GM10266 (cell line): ENCODE results near the gene RAB3GAP2.
"Not testable (repeated sequence)": the region's sequence is repeated elsewhere in the genome, so short reads cannot be mapped to it uniquely, and the experiment has no call there.

Experiments
- DNase-seq: peaks from one replicate; pipeline ENCODE4 v3.0.0; 2012; ENCODE audit errors: extremely low spot score
- CTCF ChIP-seq: IDR thresholded peaks from 2 replicates; pipeline ENCODE4 v1.5.1; 2012; ENCODE audit warnings: mild to moderate bottlenecking, low read depth; ENCODE audit not compliant: control insufficient read depth, insufficient read depth; ENCODE audit errors: missing control alignments

Gene RAB3GAP2

DNA sequence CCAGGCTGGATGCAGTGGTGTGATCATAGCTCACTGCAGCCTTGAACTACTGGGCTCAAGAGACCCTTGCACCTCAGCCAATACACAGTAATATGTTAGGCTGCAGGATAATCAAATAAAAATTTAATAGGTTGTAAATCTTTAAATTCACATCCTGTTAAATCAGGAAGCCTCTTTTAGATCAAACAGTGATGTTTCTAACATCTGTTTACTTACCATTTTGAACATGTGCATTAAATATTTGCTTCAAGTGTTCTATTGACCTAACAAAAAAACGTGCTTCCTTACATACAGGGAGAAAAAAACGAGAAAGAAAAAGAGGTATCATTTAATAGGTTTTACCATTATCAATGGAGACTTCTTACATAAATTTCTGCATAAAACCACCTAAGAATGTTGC, 107.7 kb downstream of the RAB3GAP2 start:
- no peak for TF ChIP-seq CTCF
- no peak for DNase-seq

DNA sequence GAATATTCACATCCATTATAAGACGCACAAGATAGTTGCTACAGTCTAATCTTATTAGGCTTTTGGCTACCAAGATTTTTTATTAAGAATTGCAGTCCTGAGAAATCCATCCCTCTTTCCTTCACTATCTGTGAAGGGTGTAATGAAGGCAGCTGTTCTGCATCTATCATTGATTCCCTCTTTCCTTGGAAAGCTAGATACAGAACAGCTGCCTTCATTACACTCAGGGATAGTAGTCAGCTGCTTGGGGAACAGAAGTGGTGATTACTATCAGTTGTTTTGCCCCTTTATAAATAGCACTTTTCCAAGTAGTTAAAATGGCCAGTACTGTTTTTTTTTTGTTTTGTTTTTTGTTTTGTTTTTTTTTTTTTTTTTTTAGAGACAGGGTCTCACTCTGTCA, 108.1 kb downstream of the RAB3GAP2 start:
- TF ChIP-seq CTCF: no peak

DNA sequence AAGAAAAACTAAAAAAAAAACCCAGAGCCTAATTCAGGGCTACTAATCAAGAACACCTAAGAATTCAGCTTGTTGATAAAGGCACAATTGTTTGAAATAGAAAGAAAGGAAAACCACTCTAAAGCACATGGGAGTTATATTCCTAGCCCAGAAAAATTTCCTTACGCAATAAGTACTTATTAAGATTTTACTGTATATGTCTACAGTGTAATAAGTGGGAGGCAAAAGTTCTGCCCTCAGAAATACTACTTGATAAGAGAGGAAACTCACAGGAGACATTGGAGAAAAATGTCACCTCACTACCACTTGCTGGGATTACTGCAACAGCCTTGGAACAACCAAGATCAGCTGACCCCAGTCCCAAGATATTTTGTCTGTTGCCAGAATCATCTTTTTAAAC, 112.2 kb downstream of the RAB3GAP2 start:
- TF ChIP-seq CTCF: no peak
- DNase-seq: no peak

More for the DNA sequence above, 108.1 kb downstream of the RAB3GAP2 start:
- DNase-seq: no peak

- no peak for DNase-seq
- TF ChIP-seq CTCF: no peak
These were observed 113.2 kb downstream of the RAB3GAP2 start for GRCh38 chr1:220159041-220159440.

- not testable (repeated sequence) for DNase-seq
These were observed 113.7 kb downstream of the RAB3GAP2 start for GRCh38 chr1:220158530-220158929.

GRCh38 chr1:220157738-220158137, 114.5 kb downstream of the RAB3GAP2 start:
- no peak for DNase-seq
- TF ChIP-seq CTCF: no peak

DNA sequence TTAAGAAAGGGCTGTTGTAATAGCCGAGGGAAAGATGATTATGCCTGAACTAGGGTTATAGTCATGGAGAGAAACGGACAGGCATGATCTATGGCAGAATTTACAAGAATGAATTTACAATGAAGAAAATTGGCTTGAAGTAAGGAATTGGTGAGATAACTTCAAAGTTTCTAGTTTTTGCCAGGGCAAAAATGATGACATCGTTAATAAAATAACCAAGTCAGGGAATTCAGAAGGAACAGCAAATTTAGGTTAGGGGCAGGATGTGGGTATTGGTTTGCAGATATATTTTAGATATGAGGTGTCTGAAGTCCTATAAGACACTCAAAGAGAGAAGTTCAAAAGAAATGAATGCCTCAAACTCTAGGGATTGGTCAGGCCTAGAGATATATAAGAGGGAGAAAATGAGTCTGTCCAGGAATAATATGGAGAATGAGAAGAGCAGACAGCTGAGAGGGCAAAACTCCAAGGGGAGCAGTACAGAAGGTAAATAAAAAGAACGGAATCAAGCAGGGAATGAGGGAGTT, 115.6 kb downstream of the RAB3GAP2 start:
- DNase-seq: no peak
- no peak for TF ChIP-seq CTCF

GRCh38 chr1:220153147-220153546, 119.1 kb downstream of the RAB3GAP2 start:
- no peak for TF ChIP-seq CTCF
- no peak for DNase-seq
